ENCODE data around the gene SLU7.
A peak's percentile ranks its signal among the peaks of the same experiment; 100 is the strongest.
"Not testable (repeated sequence)": the region's sequence is repeated elsewhere in the genome, so short reads cannot be mapped to it uniquely, and the experiment has no call there.

SLU7 gene

DNA sequence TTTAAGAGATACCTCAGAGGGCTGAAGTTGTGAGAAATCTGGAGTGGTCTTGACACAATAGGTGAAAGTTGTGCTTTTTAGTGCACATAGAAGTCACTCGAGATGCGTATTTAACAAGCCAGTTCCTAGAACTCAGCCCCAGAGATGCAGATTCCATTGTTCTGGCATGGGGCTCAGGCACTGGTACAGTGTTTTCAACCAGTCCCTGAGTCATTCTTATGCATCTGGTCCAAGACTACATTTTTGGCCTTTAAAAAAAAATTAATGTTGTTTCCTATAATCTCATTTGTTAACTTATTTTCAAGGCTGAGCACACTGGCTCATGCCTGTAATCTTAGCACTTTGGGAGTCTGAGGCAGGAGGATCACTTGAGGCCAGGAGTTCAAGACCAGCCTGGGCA lies 32.4 kb upstream of the SLU7 start:
- DNase-seq (ENCODE audit: insufficient read length, low spot score), result no peak
- FAIRE-seq, result no peak

DNA sequence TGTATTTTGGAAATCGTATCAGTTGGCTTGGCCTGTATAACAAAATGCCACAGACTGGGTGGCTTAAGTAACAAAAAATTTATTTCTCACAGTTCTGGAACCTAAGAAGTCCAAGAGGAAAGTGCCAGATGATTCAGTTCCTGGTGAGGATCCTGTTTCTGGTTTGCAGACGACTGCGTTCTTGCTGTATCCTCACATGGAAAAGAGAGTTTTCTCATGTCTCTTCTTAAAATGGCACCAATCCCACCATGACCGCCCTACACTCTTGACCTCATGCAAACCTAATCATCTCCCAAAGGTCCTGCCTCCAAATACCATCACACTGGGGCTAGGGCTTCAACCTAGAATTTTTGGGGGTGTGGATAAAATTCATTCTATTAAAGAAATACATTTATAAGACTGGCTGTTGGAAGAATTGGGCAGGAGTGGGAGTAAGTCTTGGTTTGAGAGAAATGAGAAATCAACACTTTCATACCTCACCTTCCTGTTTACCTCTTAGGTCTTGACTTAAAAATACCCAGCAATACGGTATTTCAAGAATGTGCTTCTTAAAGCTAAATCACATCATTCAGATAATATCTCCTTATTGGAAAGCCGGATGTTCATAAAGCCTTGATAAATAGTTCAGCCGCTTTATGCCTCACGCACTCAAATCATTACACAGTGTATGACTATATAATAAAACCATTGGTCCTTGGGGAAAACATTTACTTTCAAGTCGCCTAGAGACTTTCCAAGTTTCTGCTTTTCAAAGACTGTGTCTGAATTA lies 31.5 kb upstream of the SLU7 start:
- DNase-seq (ENCODE audit: insufficient read length, low spot score) (peak; percentile 23), FAIRE-seq (no peak)

DNA sequence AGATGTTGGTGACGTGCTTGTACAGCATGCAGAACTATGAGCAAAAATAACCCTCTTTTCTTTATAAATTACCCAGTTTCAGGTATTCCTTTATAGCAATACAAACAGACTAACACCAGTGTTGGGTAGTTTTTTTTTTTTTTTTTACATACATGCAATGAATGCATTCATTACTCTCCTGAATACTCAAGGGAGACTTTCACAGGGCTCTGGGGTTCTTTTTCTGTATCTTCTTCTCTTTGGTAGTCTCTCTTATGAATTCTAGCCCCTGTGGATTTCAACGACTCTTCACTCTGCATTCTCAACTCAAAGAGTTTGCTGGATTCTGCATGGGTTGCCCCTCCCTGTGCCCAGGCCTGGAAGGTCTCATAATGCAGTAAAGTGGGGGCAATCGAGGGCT lies 30.6 kb upstream of the SLU7 start:
- FAIRE-seq (no peak), DNase-seq (ENCODE audit: insufficient read length, low spot score) (no peak)

DNA sequence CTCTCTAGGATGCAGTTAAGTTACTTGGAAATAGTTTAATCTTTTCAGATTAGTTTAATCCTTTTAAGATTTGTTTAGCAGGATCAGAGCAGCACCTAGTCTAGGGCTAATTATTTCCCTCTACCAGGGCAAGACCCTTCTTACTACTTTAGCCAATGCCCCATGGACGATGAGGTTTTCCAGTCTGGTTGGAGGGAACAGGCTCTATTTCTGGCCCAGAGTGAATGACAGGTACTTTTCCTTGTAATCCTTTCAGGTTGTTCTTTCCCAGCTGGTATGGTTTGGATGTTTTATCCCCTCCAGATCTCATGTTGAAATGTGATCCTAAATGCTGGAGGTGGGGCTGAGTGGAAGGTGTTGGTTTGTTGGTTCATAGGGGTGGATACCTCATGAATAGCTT lies 30.0 kb upstream of the SLU7 start:
- FAIRE-seq (peak; percentile 36), DNase-seq (ENCODE audit: insufficient read length, low spot score) (no peak)

DNA sequence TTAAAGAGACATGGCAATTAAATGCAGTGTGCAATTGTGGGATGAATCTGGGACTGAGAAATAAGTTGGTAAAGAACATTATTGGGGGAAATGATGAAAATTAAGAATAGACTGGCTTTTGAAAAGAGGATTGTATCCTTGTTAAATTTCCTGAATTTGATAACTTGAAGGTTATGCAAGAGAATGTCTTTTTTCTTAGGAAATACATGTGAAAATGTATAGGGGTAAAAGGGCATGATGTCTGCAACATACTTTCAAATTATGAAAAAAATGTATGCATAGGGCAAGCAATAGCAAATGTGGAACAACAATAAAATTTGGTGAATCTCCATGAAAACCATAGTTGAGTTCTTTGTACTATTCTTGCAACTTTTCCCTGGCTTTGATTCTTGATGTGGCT lies 26.9 kb upstream of the SLU7 start:
- no peak for DNase-seq (ENCODE audit: insufficient read length, low spot score)
- FAIRE-seq, result no peak

DNA sequence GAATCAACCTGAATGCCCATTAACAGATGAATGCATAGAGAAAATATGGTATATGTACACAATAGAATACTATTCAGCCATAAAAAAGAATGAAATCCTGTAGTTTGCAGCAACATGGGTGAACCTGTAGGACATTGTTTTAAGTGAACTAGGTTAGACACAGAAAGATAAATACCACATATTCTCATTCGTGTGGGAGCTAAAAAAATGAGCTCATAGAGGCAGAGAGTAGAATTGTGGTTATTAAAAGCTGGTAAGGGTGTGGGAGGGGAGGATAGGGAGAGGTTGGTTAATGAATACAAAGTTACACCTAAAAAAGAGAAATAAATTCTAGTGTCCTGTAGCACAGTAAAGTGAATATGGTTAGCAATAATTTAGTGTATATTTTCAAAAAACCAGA lies 26.3 kb upstream of the SLU7 start:
- no peak for FAIRE-seq
- no peak for DNase-seq (ENCODE audit: insufficient read length, low spot score)

DNA sequence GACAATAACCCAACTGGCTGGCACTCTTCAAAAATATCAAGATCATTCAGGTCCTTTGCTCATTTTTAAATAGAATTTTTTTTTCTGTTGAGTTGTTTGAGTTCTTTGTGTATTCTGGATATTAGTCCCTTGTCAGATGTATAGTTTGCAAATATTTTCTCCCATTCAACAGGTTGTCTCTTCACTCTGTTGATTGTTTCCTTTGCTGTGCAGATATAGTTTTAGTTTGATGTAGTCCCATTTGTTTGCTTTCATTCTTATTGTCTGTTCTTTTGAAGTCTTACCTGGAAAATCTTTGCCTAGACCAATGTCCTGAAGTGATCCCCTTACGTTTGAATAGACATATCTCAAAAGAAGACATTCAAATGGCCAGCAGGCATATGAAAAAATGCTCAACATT lies 25.5 kb upstream of the SLU7 start:
- no peak for FAIRE-seq

DNA sequence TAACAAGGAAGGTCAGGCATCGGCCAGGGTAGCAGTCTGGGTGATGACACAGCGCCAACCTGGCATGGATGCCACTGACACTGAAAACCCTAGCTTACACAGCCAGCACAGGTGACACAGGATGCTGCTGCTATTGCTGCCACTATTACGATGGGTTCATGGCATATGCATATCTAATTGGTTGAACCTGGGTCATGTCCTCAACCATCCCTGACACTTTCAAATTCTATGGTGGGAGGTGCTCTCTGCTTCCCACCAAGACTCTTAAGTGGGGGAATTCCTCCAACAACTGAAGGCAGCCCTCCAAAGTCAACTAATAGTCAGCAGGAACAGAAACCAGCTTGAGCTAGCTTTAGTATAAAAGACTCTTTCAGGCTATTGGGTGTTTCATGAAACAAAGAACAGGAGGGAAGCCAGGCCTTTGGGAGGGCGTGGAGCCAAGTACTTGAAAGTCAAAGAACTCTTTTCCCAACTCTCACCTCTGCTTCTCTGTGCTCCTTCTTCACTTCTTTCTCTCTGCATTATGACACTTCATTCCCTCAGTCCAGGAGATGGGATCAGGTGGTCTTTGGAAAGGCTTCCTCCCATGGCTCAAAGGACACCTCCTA lies 24.0 kb upstream of the SLU7 start:
- DNase-seq (ENCODE audit: insufficient read length, low spot score) (no peak), FAIRE-seq (no peak)

More for the DNA sequence above, 25.5 kb upstream of the SLU7 start:
- no peak for DNase-seq (ENCODE audit: insufficient read length, low spot score)

DNA sequence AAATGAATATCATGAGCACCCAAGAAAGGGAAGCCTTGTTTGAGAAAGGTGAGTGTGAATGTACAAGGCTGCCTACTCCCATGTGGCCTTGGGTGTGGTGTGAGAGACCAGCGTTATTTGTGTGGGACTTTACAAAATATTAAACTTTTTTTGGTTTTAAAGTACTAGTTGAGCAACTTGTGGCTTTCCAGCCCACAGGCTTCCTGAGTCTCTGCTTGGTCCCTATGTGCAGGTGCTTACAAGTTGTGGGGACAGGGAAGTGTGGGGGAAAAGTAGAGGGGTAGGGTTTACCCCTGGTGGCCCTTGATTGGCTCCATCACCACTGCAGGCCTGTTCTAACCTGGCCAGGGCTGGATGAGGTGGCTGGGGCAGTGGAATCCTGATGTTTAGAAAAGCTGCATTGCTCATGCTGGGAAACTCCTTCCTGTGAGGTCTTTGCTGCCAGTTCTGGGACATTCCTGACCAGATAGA lies 22.5 kb upstream of the SLU7 start:
- FAIRE-seq, result no peak
- DNase-seq (ENCODE audit: insufficient read length, low spot score), result no peak

DNA sequence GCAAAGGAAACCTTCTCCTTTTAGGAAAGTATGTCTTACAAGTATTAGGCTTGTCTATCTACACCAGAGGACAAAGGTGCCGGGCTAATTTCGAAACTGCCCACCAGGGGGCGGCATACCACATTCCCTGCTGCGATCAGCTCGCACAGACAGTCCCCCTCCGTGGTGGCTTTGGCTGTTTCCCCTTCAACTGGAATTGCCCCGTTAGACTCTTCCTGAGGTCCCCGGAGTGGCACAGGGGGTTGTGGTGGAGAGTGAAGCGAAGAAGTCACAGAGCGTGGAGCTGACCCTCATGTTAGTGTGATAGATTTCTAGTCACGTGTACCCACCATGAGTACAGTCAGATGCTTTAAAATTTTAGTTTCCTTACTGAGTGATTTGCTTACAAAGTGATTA lies 20.3 kb upstream of the SLU7 start:
- FAIRE-seq, result peak; percentile 86
- DNase-seq (ENCODE audit: insufficient read length, low spot score), result peak; percentile 89

DNA sequence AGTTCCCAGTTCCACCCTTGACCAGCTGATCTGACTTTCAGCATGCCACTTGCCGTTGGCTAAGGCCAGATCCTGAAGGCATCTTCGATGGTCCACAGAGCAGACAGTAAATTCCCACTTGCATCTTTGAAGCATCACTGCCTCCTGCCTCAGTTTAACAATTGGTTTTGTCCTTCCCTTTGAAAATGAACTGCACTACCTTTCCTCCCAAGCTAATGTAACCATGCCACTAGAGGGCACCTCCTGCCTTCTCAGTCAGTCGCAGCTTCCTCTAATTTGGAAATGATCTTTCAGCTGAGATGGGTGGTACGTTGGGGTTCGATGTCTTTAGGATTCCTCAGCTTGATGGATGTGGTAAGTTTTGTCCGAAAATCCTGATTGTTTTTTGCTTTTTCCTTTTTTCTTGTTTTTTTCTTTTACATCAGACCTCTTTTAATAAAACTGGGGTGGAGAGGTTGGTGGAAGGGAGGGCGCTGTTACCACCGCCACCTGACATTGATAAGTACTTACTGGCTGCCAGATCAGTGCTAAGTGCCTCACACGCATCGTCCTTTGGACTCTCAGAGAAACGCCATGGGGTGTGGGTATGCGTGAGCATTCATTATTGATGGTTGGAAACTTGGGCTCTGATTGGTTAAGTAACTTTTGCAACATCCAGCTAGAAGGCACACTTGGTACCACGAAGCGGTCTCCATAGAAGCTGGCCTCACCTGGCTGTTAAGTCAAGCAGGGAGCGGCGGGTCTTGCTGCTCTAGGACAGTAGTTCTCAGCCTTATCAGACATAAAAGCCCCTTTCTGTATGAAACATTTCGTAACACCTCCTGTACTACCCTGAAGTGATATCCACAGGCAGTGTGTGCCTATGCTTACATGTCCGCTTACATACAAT lies 19.7 kb upstream of the SLU7 start:
- FAIRE-seq, result peak; percentile 75
- peak; percentile 60 for DNase-seq (ENCODE audit: insufficient read length, low spot score)

DNA sequence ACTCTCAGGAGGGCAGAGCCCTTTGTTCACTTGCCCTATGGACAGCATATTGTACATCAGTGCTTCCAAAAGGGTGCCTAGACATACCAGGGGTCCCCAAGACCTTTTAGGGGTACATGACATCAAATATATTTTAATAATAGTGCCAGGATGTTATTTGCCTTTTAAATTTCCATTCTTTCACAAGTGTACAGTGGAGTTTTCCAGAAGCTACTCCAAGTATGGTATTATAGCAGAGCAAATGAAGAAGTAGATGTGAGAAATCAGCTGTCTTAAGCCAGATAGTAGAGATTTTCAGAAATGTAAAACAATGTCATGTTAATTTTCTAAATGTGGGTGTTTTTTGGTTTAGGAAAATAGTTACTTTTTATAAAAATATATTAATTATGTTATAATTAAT lies 18.4 kb upstream of the SLU7 start:
- FAIRE-seq (no peak), DNase-seq (ENCODE audit: insufficient read length, low spot score) (no peak)

DNA sequence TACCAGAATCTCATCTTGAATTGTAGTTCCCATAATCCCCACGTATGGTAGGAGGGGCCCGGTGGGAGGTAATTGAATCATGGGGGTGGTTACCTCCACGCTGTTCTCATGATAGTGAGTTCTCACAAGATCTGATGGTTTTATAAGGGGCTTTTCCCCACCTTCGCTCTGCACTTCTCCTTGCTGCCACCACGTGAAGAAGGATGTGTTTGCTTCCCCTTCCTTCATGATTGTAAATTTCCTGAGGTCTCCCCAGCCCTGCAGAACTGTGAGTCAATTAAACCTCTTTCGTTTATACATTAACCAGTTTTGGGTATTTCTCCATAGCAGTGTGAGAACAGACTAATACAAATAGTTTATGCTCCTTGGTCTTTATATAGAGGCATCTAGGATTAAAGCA lies 17.8 kb upstream of the SLU7 start:
- not testable (repeated sequence) for FAIRE-seq; DNase-seq (ENCODE audit: insufficient read length, low spot score)

DNA sequence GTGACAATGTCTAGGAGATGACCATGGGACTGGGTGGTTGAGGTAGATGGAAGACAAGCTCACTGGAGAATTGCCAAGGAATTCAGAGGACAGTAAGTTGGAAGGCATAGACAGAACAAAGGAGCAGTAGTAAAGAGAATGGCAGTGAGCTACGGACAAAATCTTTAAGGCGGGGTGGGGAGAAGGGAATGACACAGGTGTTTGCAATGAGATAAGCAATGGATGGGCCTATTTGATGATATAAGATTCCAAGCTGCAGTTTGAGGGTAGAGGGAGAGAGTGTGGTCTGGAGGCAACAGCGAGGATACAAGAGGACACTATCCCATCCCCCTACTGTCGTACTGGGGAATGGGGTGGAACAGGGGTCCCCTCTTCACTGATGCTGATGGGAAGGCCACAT lies 17.1 kb upstream of the SLU7 start:
- FAIRE-seq (no peak), DNase-seq (ENCODE audit: insufficient read length, low spot score) (no peak)

DNA sequence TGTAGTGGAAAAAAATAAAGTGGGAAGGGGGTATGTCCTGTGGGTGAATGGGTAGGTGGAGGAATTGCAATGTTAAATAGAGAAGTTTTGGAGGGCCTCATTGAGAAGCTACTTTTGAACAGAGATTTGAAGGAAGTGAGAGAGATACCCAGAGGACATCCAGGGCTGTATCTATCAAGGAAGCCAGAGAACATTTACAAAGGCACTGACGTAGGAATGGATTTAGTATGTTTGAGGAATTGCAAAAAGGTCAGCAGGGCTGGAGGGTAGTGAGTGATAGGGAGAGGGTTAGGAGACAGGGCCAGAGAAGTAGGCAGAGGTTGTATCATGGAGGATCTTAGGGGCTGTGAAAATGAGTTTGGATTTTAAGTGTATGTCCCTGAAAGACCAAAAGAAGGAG lies 16.7 kb upstream of the SLU7 start:
- no peak for DNase-seq (ENCODE audit: insufficient read length, low spot score)
- no peak for FAIRE-seq

DNA sequence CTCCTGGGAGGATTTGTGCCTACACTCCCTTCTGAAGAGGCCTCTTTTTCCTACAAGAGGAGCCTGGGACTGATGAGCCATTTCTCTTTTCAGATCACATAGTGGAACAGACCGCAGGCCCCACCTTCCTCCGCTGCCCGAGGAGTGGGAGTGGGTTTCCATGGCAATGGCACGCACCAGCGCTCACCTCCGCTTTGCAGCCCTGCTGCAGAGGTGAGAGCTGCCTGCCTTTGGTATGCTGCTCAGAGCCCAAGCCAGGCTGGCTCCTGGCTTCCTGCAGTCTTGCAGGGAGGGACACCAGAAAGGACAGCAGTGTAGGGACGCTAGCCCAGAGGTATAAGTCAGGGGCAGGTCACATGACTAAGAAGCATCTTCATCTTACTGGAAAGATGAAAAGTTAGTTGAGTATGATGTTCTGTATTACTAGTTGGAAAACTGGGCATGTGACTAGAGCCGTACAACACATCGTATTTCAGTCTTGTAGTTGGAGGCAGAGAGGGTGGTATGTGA lies 15.2 kb upstream of the SLU7 start:
- DNase-seq (ENCODE audit: insufficient read length, low spot score) (no peak), FAIRE-seq (no peak)

DNA sequence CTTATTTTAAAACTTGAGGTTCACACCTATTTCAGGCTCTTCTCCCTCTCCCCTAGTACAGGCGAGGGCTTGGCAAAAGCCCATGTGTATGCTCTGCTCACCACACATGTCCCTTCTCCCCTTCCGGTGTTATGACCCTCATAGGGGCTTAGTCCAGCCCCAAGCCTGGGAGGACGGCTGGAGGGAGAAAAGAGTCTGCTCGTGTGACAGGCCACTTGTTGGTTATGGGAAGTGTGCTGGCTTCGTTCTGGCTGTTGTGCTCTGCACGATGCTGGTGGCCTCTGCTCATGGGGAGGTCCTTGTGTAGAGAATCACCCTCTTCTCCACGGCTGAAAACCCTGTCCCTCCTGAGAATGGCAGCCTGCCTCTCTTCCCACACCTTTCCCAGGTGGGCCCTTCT lies 13.9 kb upstream of the SLU7 start:
- DNase-seq (ENCODE audit: insufficient read length, low spot score), result no peak
- FAIRE-seq, result no peak

DNA sequence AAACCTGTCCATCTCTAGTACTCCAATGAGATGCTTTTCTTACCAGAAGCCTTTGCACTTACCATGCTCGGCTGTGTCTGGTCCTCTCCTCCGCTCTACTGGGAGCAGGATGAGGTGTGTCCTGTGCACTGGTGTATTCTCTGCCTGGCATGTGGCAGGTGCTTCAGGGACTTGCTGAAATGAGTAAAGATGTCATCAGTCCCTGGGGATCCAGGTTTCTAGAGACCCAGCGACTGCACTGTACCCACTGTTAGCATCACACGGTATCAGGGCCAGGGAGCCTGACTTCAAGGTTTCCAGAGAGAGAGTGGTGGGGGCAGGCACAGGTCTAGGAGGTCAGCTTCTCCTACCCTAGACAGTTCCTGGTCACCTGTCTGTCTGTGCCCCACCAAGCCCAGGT lies 13.3 kb upstream of the SLU7 start:
- DNase-seq (ENCODE audit: insufficient read length, low spot score) (no peak), FAIRE-seq (no peak)

DNA sequence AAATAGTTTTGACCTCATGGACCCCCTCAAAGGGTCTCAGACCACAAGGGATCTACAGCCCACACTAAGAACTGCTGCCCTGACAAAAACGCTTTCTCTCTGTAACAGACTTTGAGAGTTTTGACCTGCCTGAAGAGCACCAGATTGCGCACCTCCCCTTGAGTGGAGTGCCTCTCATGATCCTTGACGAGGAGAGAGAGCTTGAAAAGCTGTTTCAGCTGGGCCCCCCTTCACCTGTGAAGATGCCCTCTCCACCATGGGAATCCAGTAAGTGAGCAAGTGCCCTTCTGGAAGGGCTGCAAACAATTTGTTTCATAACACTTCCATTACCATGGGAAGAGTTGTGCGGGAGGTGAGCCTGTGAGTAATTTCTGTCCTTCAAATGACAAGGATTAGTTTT lies 8.7 kb upstream of the SLU7 start:
- DNase-seq (ENCODE audit: insufficient read length, low spot score), result no peak
- no peak for FAIRE-seq

DNA sequence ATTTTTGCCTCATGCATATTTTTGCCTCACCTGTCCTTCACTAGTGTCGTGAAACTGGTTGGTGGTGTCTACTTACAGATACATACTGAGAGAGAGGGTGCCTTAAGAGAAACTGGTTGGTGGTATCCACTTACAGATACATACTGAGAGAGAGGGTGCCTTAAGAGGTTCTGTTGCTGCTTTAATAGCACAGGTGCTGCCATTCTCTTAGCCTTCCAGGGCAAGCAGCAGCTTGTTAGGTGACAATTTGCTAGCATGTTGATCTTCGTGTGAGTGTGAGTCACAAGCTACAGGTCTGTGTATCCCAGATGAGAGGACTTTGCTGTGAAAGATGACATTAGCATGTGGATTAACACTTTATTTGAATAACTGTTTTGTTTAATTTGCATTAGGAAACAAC lies 4.2 kb upstream of the SLU7 start:
- no peak for FAIRE-seq
- DNase-seq (ENCODE audit: insufficient read length, low spot score), result no peak

DNA sequence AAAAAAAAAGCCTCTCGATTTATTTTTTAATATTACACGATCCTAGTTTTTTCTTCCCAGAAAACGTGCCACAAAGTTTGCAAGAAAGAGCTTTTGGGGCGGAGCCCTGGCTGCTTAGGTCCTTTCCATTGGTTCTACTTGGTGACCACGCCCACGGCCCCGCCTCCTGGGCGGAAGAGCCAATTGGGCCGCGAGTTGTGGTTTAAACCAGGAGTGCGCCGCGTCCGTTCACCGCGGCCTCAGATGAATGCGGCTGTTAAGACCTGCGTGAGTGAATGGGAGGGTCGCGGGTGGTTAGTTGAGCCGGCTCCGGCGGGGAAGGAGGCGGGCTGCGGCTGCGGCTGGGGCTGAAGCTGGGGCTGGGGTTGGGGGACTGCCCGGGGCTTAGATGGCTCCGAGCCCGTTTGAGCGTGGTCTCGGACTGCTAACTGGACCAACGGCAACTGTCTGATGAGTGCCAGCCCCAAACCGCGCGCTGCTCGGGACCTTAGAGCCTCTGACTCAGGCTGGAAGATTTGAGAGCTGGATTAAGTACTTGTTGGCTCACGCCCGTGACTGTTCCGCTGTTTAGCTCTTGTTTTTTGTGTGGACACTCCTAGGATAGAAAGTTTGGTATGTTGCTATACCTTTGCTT lies 2.9 kb upstream of the SLU7 start, which contains the start of gene PTTG1:
PTTG1 (plus strand) TSS at position 231 of the 634 bp plus-strand sequence. CDS start 458 bp downstream, outside the sequence.
- FAIRE-seq (peak; percentile 38), DNase-seq (ENCODE audit: insufficient read length, low spot score) (peak; percentile 89)

Data from HTR-8/SVneo (cell line).